Activated CD8-positive, alpha-beta memory T cell treated with anti-CD3 and anti-CD28 coated beads, Interleukin-2, amount 50 U/mL, for 48 hours (primary cell): ENCODE results near the gene VIPR2.
"Not testable (repeated sequence)": the region's sequence is repeated elsewhere in the genome, so short reads cannot be mapped to it uniquely, and the experiment has no call there.

Experiments
- DNase-seq: peaks from one replicate; pipeline ENCODE4 v3.0.0-alpha.2; 2020

Gene VIPR2

GRCh38 chr7:159103382-159104187 lies 41.1 kb downstream of the VIPR2 start:
- DNase-seq = no peak

- DNase-seq = no peak
These were observed 41.8 kb downstream of the VIPR2 start for GRCh38 chr7:159102681-159103381.

DNA sequence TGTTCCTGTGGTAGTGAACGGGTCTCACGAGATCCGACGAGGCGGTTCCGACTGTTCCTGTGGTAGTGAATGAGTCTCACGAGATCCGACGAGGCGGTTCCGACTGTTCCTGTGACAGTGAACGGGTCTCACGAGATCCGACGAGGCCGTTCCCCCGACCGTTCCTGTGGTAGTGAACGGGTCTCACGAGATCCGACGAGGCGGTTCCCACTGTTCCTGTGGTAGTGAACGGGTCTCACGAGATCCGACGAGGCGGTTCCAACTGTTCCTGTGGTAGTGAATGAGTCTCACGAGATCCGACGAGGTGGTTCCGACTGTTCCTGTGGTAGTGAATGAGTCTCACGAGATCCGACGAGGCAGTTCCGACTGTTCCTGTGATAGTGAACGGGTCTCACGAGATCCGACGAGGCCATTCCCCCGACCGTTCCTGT lies 43.0 kb downstream of the VIPR2 start:
- DNase-seq = peak; percentile 25

GRCh38 chr7:159101083-159101395 lies 43.6 kb downstream of the VIPR2 start:
- not testable (repeated sequence) for DNase-seq

DNA sequence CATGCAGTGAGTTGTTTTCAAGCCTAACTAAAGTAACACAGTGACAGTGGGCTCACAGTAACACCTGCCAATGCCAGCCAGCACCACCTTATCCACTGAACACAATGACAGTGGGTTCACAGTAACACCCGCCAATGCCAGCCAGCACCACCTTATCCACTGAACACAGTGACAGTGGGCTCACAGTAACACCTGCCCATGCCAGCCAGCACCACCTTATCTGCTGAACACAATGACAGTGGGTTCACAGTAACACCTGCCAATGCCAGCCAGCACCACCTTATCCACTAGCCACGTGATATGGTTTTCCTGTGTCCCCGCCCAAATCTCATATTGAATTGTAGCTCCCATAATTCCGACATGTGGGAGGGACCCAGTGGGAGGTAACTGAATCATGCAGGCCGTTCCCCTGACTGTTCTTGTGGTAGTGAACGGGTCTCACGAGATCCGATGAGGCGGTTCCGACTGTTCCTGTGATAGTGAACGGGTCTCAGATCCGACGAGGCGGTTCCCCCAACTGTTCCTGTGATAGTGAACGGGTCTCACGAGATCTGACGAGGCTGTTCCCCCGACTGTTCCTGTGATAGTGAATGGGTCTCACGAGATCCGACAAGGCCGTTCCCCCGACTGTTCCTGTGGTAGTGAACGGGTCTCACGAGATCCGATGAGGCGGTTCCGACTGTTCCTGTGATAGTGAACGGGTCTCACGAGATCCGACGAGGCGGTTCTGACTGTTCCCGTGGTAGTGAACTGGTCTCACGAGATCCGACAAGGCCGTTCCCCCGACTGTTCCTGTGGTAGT lies 44.2 kb downstream of the VIPR2 start:
- DNase-seq = peak; percentile 15

DNA sequence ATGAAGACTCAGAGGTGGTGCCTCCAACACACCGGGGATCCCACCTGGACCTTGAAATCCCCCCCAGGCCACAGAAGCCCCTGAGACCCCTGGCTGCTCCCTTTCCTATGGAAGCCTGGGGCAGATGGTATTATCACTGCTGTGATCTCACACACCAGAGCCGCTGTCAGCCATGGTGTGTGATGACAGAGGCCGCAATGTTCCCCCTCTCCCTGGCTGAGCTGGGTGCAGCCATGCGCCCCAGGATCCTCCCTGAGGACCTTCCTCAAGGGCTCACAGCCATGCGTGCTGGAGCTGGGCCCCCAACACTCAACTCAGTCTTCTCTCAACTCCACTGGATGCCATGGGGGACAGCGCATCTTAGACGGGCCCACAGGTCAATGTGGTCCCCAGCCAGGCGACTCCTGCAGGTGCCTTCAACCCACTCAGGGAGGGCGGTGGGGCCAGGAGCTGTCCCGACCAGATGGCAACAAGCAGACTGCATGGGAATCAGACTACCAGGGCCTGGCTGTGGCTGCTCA lies 44.9 kb downstream of the VIPR2 start:
- peak; percentile 29 for DNase-seq

GRCh38 chr7:159098811-159099655 lies 45.6 kb downstream of the VIPR2 start:
- DNase-seq = peak; percentile 30

DNA sequence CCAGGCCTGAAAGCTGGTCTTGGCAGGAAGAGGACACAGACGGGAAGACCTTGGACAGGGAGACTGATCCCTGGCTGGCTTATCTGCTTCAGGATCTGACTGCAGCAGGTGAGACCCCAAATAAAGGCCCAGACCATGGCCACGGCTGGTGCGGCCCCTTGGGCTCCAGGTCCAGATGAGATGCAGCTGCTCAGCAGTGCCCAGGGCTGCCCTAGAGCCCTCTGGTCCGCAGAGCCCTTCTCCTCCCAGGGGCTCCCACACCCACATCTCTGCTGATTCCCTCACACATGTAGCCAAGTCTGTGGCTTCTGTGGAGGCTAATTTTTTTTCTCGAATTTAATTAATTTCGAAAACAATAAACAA lies 46.3 kb downstream of the VIPR2 start:
- DNase-seq = peak; percentile 36

GRCh38 chr7:159097661-159098423 lies 46.8 kb downstream of the VIPR2 start:
- DNase-seq = peak; percentile 30

DNA sequence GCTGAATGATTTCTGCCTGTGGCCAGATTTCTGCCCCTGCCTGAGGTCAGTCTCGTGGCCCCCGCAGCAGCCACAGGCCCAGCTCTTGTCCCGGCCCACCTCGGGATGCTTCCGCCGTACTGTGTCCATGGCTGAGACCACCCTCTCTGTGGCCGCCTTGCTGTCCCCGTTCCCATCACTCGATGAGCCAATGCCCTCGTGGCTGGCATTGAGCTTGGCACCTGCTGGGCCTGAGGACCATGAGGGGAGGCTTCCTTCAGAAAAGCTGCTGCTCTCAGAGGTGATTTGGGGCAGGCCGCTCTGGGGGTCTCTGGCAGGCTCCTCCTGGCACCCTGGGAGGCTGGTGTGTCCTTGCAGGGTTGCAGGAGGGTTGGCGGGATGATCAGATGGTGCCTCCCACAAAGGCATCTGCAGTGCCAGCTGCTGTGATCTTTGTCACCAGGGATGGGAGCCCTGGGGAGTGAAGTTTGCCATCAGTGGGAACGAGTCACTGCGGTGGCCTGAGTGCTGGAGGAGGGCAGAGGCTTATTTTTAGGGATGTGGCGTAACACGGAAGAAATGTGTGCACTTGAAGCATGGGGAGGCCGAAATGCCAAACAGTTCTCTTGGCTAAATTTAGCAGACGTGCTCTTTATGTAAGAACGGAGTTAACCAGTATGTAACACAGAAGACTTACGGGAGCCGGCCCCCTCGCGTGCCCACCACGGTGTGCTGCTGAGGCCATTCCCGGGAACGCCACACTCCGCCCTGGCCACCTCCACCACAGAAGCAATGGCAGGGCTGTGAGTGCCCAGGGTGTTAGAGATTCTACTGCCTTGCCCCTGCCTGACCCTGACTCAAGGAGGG lies 47.7 kb downstream of the VIPR2 start:
- DNase-seq = peak; percentile 26

- DNase-seq = peak; percentile 29
These were observed 48.7 kb downstream of the VIPR2 start for GRCh38 chr7:159095979-159096411.

DNA sequence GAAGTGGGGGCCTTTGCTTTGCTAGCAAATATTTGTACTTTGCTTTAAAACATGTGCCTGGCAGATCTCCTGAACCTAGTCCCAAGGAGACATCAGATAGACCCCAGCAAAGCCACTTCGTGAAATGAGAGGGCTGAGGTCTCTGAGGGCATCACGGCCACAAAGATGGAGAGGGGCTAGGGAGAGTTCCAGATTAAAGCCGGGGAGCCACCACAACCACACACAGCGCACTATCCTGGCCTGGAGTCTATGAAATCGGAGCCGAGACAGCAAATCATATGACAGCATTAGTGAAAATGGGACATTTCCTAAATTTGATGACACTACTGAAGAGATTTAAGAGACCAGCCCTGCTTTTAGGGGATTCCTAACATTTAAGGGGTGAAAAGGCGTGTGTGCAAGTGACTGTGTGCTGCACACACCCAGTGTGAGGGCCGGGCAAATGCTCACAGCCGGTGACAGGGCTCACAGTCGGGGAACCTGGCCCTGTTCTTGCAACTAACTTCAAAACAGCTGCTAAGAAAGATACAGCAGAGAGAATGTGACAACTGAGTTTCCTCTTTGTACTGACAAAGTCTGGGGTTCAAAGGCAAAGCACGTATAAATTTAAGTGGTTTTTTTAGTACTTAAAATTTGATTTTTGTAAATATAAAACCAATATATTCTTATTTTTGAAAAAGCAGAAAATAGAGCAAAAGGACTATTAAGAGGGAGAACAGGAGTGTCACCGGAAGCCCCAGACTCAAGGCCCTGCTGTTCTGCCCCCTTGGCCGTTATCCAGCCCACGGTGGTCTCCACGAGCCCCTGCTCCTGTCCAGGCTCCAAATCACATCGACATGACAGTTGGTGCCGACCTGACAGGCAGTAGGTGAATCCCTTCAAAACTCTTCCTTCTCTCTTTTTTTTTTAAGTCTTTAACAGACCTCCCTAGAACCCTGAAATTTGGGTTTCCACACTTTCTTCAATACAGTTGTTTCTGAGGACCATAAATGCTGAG lies 49.5 kb downstream of the VIPR2 start:
- DNase-seq = peak; percentile 35

- DNase-seq = peak; percentile 23
These were observed 50.5 kb downstream of the VIPR2 start for GRCh38 chr7:159094023-159094740.

GRCh38 chr7:159093351-159093971 lies 51.2 kb downstream of the VIPR2 start:
- DNase-seq = peak; percentile 8

DNA sequence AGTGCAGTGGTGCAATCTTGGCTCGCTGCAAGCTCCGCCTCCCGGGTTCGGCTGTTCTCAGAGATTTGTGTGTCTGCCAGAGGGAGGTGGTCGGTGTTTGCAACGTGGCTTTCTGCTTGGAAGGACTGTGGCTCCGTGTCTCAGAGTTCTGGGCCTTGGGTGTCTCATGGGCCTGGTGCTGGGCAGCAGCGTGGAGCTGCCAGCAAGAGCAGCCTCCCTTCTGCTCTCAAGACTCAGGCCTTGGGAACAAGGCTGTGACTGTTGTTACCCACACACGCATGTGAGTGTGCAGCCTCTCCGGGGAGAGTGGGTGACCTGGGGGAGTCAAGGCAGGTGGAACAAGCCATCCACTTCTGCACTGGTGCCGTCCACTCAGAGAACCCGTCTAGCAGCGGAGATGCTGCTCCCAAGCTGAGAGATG lies 52.0 kb downstream of the VIPR2 start:
- no peak for DNase-seq

DNA sequence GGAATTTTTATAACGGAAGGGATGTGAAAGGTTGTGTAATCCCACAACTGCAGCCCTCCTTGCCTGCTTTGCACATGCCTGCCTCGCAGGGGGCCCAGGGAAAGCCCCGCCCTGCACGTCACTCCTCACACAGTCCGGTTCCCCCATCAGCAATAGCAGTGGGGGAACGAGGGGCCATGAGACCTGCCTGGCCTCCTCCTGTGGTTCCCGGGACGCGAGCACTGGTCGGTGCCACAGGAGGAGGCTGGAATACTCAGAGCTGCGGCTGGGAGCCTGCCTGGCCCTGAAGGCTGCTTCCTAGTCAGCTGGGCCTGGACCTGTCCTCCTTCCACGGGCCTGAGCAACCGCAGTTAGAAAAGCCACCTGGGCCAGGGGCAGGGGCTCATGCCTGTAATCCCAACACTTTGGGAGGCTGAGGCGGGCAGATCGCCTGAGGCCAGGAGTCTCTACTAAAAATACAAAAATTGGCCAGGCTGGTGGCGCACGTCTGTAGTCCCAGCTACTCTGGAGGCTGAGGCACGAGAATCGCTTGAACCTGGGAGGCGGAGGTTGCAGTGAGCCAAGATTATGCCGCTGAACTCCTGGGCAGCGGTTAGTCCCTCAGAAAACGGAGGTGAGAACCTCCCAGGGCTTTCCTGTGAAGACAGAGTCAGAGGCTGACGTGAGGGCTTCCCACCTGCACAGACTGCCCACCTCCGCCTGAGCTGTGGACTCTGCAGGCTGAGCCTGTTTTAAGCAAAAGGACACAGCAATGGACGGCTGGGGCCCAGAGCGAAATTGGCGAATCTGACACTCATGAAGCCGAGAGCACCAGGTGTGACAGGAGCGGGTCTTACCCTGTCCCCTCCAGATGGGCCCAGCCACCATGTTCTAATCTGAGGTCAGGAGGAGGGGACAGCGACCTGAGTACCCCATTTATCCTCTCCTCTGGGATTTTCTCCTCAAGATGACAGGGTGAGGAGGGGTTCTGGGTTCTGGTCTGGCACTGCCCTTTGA lies 52.9 kb downstream of the VIPR2 start:
- DNase-seq = peak; percentile 22

- DNase-seq = peak; percentile 30
These were observed 53.6 kb downstream of the VIPR2 start for GRCh38 chr7:159091041-159091440.
